NCI-H748 treated with DMSO at 0.1 percent for 48 hours (cell line): Measurements from ENCODE around the gene PIK3AP1.

Experiments
- DNase-seq: peaks from one replicate; lab custom pipeline; 2025; lab: John Stamatoyannopoulos, UW

Gene PIK3AP1

GRCh38 chr10:96642973-96643372 lies 77.3 kb downstream of the PIK3AP1 start:
- DNase-seq = peak; percentile 65

DNA sequence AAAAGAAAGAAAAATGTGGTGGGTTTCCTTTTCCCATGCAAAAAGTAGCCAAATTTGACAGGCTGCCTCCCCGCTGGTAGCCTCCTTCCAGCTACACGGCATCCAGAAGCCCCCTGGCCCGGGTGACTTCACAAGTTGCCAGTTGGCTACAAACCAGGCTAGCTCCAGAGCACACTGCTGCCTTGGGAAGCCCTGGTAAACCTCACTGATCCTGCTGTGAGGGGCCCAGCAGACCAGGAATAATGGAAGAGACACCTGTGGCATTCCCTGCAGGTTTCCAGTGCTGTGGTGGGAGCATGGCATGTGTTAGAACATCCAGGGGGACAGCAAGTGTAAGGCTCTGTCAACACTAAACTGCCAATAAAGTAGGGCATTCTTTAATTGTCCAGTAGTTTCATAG lies 77.8 kb downstream of the PIK3AP1 start:
- no peak for DNase-seq

- DNase-seq = no peak
These were observed 78.7 kb downstream of the PIK3AP1 start for GRCh38 chr10:96641396-96642295.

DNA sequence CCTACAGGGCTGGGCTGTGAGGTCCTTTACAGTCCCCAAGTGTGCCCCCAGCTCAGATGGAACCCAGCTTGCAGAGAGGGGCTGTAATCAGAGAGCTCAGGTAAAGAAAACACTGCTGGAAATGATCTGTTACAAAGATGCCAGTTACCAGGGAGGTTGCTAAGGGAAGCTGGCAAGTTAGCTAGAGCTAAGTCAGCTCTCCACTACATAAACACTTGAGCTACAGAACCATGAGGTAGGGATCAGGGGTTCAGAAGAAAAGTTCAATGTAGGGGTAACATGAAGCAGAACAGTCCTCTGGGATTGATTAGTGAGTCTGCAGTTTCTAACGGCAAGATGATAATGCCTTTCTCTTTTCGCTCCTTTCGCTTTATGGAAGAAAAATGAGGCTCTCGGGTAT lies 80.4 kb downstream of the PIK3AP1 start:
- DNase-seq = no peak

GRCh38 chr10:96638696-96639095 lies 81.6 kb downstream of the PIK3AP1 start:
- DNase-seq = no peak

DNA sequence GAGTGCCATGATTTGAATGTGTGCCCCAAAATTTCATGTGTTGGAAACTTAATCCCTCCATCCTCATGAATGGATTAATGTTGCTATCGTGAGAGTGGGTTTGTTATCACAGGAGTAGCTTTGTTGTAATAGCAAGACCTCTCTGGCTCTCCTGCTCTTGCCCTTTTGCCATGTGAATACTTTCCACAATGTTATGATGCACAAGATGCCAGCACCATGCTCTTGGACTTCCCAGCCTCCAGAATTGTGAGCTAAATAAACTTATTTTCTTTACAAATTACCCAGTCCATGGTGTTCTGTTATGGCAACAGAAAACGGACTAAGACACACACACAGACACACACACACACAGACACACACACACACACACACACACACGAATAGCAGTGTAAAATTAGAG lies 82.2 kb downstream of the PIK3AP1 start:
- DNase-seq = no peak

GRCh38 chr10:96637709-96638108 lies 82.6 kb downstream of the PIK3AP1 start:
- no peak for DNase-seq

GRCh38 chr10:96636551-96636950 lies 83.8 kb downstream of the PIK3AP1 start:
- DNase-seq = no peak

- DNase-seq = peak; percentile 29
These were observed 87.2 kb downstream of the PIK3AP1 start for GRCh38 chr10:96632974-96633710.

DNA sequence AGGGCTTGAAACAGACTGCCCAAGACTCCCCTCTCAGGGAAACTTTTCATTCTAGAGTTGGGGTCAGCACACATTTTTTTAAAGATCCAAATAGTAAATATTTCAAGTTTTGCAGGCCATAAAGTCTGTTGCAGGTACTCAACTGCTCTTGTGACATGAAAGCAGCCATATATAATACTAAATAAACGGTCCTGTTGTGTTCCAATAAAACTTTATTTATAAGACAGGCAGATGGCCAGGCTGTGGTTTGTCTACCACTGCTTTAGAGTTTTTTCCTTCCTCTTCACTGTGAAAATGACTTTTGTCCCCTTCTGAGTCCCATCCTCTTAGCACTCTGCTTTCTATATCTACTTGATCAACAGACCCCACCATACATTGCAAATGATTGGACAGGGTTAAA lies 93.0 kb downstream of the PIK3AP1 start:
- no peak for DNase-seq

DNA sequence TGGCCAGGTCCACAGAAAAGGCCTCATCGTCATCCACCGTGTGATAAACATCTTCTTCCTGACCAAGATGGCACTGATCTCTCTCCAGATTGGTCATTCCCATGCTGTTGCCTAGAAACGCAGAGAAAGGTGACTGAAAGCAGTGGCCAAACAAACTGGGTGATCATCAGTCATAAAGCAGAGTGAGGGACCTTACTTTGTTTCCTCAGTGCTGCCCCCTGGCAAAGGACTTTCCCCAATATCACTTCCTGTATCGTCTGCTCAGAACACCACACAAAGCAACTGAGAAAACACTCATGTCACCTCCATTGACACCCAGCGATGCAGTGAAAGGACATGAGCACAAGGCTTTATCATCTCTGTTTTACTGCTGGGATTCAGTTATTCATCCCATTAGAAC lies 93.5 kb downstream of the PIK3AP1 start:
- DNase-seq = peak; percentile 12

DNA sequence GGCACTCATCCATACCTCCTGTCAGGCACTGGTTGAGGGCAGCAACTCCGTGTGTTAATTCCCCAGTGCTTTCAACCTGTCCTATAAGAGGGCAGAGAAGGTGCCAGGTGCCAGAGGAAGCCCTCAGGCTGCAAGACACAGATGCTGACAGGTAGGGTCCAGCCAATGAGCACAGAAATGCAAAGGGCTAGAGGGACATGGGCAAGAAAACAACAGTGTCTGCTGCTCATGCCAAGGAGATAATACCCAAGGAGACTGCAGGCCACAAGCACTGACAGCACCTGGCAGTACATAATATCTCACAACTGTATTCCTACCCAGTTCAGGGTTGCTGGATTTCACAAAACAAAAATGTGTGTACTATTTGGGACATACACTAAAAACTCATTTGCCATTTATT lies 95.1 kb downstream of the PIK3AP1 start:
- no peak for DNase-seq

DNA sequence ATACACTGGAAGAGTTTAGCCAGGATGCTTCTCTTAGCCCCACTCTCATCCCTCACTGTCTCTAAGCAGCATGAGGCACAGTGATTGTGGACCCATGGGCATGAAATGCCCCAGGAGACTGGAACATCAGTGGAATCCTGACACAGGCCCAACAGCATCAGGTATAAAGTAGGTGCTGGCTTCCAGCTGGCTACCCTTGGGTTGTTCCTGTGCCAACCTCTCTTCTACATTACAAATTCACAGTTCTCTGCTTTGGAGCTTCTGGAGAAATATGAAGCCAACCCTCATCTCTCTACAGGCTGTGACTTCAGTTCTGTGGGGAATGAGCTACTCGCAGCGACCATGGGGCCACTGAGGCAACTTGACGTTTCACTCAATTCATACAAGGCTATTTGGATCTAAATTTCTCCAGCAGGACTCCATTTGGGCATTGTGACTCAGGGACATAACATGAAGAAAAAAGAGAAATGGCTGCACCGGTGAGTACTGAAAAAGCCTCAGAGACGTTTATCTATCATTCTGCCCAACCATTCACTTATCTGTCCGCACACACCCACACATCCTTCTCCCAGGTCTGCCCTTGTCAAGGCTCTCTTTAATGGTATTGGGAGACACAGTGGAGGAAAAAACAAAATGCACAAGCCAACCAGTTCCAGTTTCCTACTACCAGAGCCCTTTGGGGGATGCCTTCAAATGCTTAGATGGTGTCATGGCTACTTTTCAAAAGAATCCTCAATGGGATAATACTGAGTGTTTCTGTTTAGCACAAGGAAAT lies 98.1 kb downstream of the PIK3AP1 start:
- DNase-seq = no peak

DNA sequence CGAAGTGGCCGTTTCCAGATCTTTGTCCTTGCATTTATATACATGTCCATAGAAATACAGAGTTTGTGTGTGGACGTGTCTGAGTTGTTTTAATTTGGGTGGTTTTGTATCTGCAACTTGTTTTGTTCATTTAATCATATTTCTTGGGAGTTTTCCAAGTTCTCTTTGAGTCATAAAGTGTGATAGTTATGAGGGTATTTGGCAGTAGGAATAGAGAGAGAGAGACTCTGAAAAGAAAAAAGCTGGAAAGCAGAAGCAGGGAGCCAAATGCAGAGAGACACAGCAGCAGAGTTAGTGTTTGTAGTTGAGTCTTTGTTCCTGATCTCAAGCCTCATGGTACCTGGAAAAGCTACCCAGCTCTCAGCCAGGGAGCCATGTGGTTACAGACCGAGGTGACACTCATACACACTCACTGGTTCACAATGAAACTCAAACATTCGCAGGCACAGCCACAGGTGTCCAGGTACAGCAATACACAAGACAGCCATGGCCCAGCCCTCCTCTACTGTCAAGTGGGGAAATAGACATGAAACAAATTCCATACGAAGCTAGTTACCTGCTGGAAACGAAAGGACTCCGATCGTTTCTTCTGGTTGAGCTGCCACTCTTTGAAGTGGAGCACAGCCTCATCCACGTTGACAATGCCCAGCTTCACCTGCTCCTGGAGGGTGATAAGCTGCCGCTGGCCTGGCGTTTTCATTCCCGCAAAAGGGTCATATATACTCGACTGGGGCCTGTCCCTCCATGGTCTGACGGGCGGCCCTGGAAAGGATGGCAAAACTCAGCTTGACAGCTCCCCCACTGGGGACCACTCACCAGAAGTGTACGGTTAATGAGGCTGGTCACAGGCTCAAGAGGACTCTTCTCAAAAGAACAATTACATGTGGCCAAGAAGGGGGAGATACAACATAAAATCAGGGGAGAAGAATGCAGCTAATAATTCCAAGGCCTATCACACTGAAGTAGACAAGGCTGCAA lies 100.2 kb downstream of the PIK3AP1 start:
- no peak for DNase-seq

DNA sequence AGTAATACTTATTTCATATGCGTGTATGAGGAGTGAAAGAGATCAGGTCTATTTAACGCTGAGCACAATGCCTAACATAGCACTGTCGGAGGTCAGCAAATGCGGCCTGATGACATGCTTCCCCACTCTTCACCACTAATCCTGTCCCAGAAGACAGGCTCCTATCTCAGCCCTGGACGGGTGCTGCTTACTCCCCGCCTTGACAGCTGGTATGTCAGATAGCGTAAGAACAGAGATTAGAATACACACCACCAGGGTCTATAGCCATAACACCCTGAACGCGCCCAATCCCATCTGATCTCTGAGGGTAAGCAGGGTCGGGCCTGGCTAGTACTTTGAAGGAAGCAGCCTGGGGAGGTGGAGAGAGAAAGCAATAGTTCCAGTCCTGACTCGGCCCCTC lies 101.2 kb downstream of the PIK3AP1 start:
- DNase-seq = no peak

GRCh38 chr10:96618653-96619052 lies 101.7 kb downstream of the PIK3AP1 start:
- no peak for DNase-seq

GRCh38 chr10:96616961-96617360 lies 103.4 kb downstream of the PIK3AP1 start:
- no peak for DNase-seq

DNA sequence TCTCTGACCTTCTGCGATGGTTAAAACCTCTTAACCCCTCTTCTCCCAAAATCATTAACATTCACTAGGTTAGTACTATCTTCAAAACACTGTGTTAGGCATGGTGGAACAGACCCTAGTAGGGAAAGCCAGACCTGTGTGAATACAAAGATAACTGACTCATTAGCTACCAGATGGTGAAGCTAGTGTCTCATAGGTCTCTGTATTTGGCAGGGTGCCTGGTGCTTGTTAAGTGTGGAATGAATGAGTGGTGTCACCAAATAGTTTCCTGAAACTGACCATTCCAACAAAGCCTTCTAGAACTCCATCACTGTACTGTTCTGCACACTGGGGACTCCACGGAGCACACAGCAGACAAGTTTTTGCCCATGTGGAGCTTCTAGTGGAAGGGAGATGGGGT lies 105.8 kb downstream of the PIK3AP1 start:
- no peak for DNase-seq

DNA sequence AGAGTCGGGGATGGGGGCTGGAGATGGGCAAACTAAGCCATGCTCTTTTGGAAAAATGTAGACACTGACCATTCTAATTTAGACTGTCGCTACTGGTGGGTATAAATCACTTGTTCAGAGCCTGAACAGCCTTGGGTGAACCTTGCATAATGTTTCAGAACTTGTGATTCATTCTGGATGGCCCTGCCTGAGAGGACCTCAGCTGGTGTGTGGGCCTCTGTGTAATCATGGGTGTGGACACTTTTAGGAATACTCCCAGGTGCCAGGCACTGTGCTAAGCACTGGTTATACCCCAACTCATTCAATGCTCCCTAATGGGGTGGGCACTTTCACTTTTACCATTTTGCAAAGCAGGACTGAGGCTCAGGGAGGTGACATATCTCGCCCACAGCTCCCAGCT lies 106.7 kb downstream of the PIK3AP1 start:
- no peak for DNase-seq

DNA sequence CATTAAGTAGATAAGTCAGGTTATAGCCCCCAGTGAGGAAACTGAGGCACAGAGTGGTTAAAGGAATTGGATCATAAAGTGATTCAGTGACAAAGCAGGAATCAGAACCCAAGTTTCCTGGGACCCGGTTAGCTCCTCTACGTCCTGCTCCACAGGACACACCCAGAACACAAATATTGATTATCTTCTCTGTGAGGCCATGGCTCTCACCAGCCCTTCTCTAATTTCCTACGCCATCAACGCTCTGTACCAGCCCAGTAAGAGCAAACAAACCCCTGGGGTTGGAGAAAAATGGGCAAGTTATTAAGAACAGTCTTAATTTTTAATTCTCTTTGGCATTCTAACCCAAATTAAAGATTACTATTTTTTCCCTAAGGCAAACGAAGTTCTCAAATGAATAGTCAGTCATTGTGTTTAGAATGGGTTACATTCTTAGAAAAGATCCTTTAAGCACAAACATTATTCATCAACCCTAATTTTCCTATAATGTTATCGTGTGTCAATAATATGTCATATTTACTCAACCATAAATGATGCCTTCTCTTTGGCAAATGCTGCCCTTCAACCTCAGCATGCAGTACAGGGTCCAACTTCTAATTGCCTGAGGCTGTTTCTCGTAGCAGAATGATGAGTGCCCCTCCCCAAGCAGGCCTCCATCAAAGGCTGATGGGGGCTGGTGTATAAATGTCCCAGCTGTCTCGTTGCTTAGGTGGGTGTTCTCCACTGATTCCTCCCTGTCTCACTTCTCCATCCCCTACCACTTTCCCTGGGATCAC lies 108.1 kb downstream of the PIK3AP1 start:
- peak; percentile 91 for DNase-seq

- DNase-seq = no peak
These were observed 109.5 kb downstream of the PIK3AP1 start for GRCh38 chr10:96610817-96611216.
